A549 (cell line): ENCODE data around the gene PTPN14. TPM values are rescaled to one million over a fixed set of nuclear protein-coding genes. Genes with fewer than 3 reads are reported as not detected.

ENCODE experiments used
- ATAC-seq, 2 experiments: fragments of 200-7000 bp in 1 of 2; fragments of >200 bp in 1 of 2; cut with Nextera tagmentation in 1 of 2; cut with Tn5 transposase in 1 of 2; 3 replicates each; pipeline versions ENCODE4 v1.8.0 to v1.9.1; 2018 to 2020; ENCODE audit warnings: mild to moderate bottlenecking in 1 of 2, moderate library complexity in 1 of 2
- CTCF ChIA-PET: fragments of 300-600 bp; sonication (Branson Sonifier 250); formaldehyde crosslinking; extraction: SDS; loops from one replicate; lab custom pipeline; 2021; ENCODE audit warnings: antibody characterized with exemption, inconsistent platforms; lab: Yijun Ruan, JAX
- POLR2A ChIA-PET: fragments of 350-600 bp; formaldehyde crosslinking; extraction: SDS; loops from one replicate; lab custom pipeline; 2021; ENCODE audit warnings: antibody characterized with exemption, inconsistent platforms; lab: Yijun Ruan, JAX
- DNase-seq, 2 experiments: peaks; one replicate each; pipeline versions ENCODE4 v3.0.0 to v3.0.0-alpha.2; 2011 to 2016; ENCODE audit warnings: low read depth in 1 of 2, low spot score in 1 of 2
- FAIRE-seq: peaks from 2 replicates; lab custom pipeline; 2011; peaks lifted over from hg19 to GRCh38; lab: Jason Lieb, UNC
- H3K27ac ChIP-seq, 2 experiments: fragments of >200 bp; sonication (Bioruptor Twin); formaldehyde crosslinking; 3 replicates each; pipeline ENCODE4 v1.5.1; 2016 to 2017
- H3K4me1 ChIP-seq: fragments of >200 bp; sonication (Bioruptor Twin); formaldehyde crosslinking; 3 replicates; pipeline ENCODE4 v1.6.1; 2016
- H3K4me2 ChIP-seq: fragments of >200 bp; sonication (Bioruptor Twin); formaldehyde crosslinking; 3 replicates; pipeline ENCODE4 v1.6.1; 2016
- H3K4me3 ChIP-seq: fragments of >200 bp; sonication (Bioruptor Twin); formaldehyde crosslinking; 3 replicates; pipeline ENCODE4 v1.5.1; 2016
- H3K9me3 ChIP-seq: fragments of >200 bp; sonication (Bioruptor Twin); formaldehyde crosslinking; 3 replicates; pipeline ENCODE4 v1.6.1; 2016
- CEBPB ChIP-seq, 2 experiments: fragments of >200 bp in 1 of 2; sonication (Bioruptor Twin) in 1 of 2; formaldehyde crosslinking in 1 of 2; IDR thresholded peaks; 2 replicates each; pipeline ENCODE4 v1.6.1; 2012 to 2016
- EHF ChIP-seq: fragments of 250-450 bp; sonication (Bioruptor Pico); IDR thresholded peaks from 2 replicates; pipeline ENCODE4 v1.5.0; 2020; ENCODE audit warnings: mild to moderate bottlenecking
- EP300 ChIP-seq, 2 experiments: fragments of >200 bp; sonication (Bioruptor Twin); formaldehyde crosslinking; IDR thresholded peaks; 2 replicates in 1 of 2; 3 replicates in 1 of 2; pipeline ENCODE4 v1.6.1; 2016 to 2017
- ESRRA ChIP-seq: fragments of 150-350 bp; IDR thresholded peaks from 2 replicates; pipeline ENCODE4 v1.6.1; 2014; ENCODE audit warnings: mild to moderate bottlenecking, low read length, borderline replicate concordance
- FOSL2 ChIP-seq, 2 experiments: fragments of 450-650 bp in 1 of 2; fragments of >200 bp in 1 of 2; sonication (Bioruptor Twin) in 1 of 2; formaldehyde crosslinking; IDR thresholded peaks; 2 replicates each; pipeline versions ENCODE4 v1.5.0 to v1.6.1; 2016 to 2020; ENCODE audit warnings: mild to moderate bottlenecking in 1 of 2, moderate library complexity in 1 of 2
- FOXS1 ChIP-seq: fragments of 250-450 bp; sonication (Bioruptor Pico); IDR thresholded peaks from 2 replicates; pipeline ENCODE4 v1.5.0; 2020; ENCODE audit warnings: mild to moderate bottlenecking, moderate library complexity
- GATA3 ChIP-seq: IDR thresholded peaks from 2 replicates; pipeline ENCODE4 v1.6.1; 2012; ENCODE audit warnings: borderline replicate concordance
- HOXB13 ChIP-seq: fragments of 250-450 bp; sonication (Bioruptor Pico); IDR thresholded peaks from 2 replicates; pipeline ENCODE4 v1.5.0; 2020; ENCODE audit warnings: low read depth, mild to moderate bottlenecking, moderate library complexity
- HOXB5 ChIP-seq: fragments of 250-450 bp; sonication (Bioruptor Pico); IDR thresholded peaks from 2 replicates; pipeline ENCODE4 v1.5.0; 2020; ENCODE audit warnings: mild to moderate bottlenecking, moderate library complexity
- JUN ChIP-seq, 2 experiments: fragments of >200 bp; sonication (Bioruptor Twin); formaldehyde crosslinking; IDR thresholded peaks; 2 replicates in 1 of 2; 3 replicates in 1 of 2; pipeline ENCODE4 v1.6.1; 2016 to 2017
- JUNB ChIP-seq: fragments of >200 bp; sonication (Bioruptor Twin); formaldehyde crosslinking; IDR thresholded peaks from 2 replicates; pipeline ENCODE4 v1.6.1; 2016
- KDM1A ChIP-seq: fragments of 200-600 bp; sonication (generic); IDR thresholded peaks from 2 replicates; pipeline ENCODE4 v1.6.1; 2016; ENCODE audit warnings: low read depth, mild to moderate bottlenecking
- MAZ ChIP-seq: fragments of 150-350 bp; IDR thresholded peaks from 2 replicates; pipeline ENCODE4 v1.6.1; 2014; ENCODE audit warnings: antibody characterized with exemption, low read depth, low read length, borderline replicate concordance
- MYC ChIP-seq: IDR thresholded peaks from 2 replicates; pipeline ENCODE4 v1.6.1; 2012; ENCODE audit warnings: mild to moderate bottlenecking, inconsistent platforms, low read length, improper control_type of control experiment, borderline replicate concordance
- PHF8 ChIP-seq: fragments of 200-600 bp; sonication (generic); IDR thresholded peaks from 2 replicates; pipeline ENCODE4 v1.6.1; 2016; ENCODE audit warnings: low read depth, mild to moderate bottlenecking, antibody characterized with exemption, moderate library complexity, borderline replicate concordance
- POLR2A ChIP-seq: IDR thresholded peaks from 2 replicates; pipeline ENCODE4 v1.6.1; 2012; ENCODE audit warnings: mild to moderate bottlenecking, low read length
- POLR2AphosphoS2 ChIP-seq: conservative IDR thresholded peaks from 2 replicates; pipeline ENCODE4 v1.6.1; 2012; ENCODE audit warnings: low read length, improper control_type of control experiment, inconsistent platforms
- RARB ChIP-seq: fragments of 250-450 bp; sonication (Bioruptor Pico); IDR thresholded peaks from 2 replicates; pipeline ENCODE4 v1.8.0; 2021; ENCODE audit warnings: mild to moderate bottlenecking, moderate library complexity
- ZC3H11A ChIP-seq: fragments of 450-650 bp; IDR thresholded peaks from 2 replicates; pipeline ENCODE4 v1.6.1; 2014; ENCODE audit warnings: antibody characterized with exemption, mild to moderate bottlenecking
- ZNF302 ChIP-seq: fragments of 250-450 bp; sonication (Bioruptor Pico); IDR thresholded peaks from 2 replicates; pipeline ENCODE4 v1.9.0; 2021; ENCODE audit warnings: inconsistent platforms, mild to moderate bottlenecking, moderate library complexity
- WGBS: methylation state at CpG from one replicate; pipeline ENCODE4 v1.1.6; 2017; ENCODE audit errors: missing lambda C conversion rate; 5-methylcytosine and 5-hydroxymethylcytosine counted together
- polyA plus RNA-seq, 4 experiments: library from polyadenylated mRNA; depleted of rRNA in 3 of 4; stranded (reverse); fragments of >200 nt; fragmentation: RNase III in 1 of 4; extraction: RNeasy Plus Mini Kit Qiagen cat#74134 plus additional on column Dnase treatment in 1 of 4; gene quantifications; 2 replicates in 3 of 4; 3 replicates in 1 of 4; pipeline ENCODE4 v1.2.3, GENCODE V29; 2011 to 2017
- TF ChIP-seq, protein P1 (sequence below): IDR thresholded peaks from 2 replicates; pipeline ENCODE4 v1.6.1; 2012; ENCODE audit warnings: low read depth, borderline replicate concordance
- TF ChIP-seq, protein P2 (sequence below): fragments of 250-450 bp; sonication (Bioruptor Pico); IDR thresholded peaks from 2 replicates; pipeline ENCODE4 v1.5.0; 2020; ENCODE audit warnings: low read depth, mild to moderate bottlenecking, moderate library complexity
- TF ChIP-seq, protein P3 (sequence below): fragments of >200 bp; sonication (Bioruptor Twin); formaldehyde crosslinking; IDR thresholded peaks from 3 replicates; pipeline ENCODE4 v1.5.1; 2016
- TF ChIP-seq, protein P4 (sequence below): fragments of 150-350 bp; IDR thresholded peaks from 2 replicates; pipeline ENCODE4 v1.6.1; 2014; ENCODE audit warnings: low read depth, mild to moderate bottlenecking, low read length
- TF ChIP-seq, protein P5 (sequence below): fragments of 250-450 bp; sonication (Bioruptor Pico); IDR thresholded peaks from 2 replicates; pipeline ENCODE4 v1.5.0; 2021; ENCODE audit warnings: mild to moderate bottlenecking, moderate library complexity, borderline replicate concordance
- TF ChIP-seq, protein P6 (sequence below): fragments of 450-650 bp; IDR thresholded peaks from 2 replicates; pipeline ENCODE4 v1.6.1; 2014; ENCODE audit warnings: antibody characterized with exemption

The PTPN14 gene
- polyA plus RNA-seq, 2 of the 4 experiments (the other 2 are of a cell fraction) = 9.2 to 10.0 TPM

DNA sequence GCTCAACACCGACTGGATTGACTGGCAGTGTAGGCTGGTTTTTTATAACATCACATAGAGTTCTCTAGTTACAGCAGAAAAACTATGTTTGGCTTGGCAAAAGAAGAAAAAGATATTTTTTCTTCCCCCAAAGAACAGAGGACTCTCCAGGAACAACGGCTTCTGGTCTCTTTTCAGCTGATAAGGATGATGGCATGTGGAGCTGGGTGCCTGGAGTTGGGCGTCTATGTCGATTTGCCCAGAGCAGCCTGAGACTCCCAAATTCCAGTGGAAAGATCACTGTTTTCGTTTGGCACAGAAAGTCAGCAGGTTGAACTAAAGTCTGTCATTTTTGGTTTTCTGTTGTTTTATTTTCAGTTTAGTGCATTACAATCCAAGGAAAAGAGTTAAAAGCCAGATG is 179.3 kb downstream of the PTPN14 start:
- no peak for FAIRE-seq
- TF ChIP-seq PHF8 = no peak
- no peak for TF ChIP-seq EP300 (IDR thresholded peaks at IDR 0.05)
- TF ChIP-seq CEBPB (IDR thresholded peaks at IDR 0.05) = no peak
- no peak for TF ChIP-seq JUN (IDR thresholded peaks at IDR 0.05)
- TF ChIP-seq, protein P1, sequence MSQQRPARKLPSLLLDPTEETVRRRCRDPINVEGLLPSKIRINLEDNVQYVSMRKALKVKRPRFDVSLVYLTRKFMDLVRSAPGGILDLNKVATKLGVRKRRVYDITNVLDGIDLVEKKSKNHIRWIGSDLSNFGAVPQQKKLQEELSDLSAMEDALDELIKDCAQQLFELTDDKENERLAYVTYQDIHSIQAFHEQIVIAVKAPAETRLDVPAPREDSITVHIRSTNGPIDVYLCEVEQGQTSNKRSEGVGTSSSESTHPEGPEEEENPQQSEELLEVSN = no peak
- TF ChIP-seq FOSL2 (IDR thresholded peaks at IDR 0.05) = no peak
- TF ChIP-seq FOSL2 (CRISPR knock-in tag; IDR thresholded peaks at IDR 0.05) = no peak
- no peak for TF ChIP-seq RARB (CRISPR knock-in tag)
- no peak for TF ChIP-seq ZNF302 (CRISPR knock-in tag)
- TF ChIP-seq GATA3 = no peak
- TF ChIP-seq, protein P2, sequence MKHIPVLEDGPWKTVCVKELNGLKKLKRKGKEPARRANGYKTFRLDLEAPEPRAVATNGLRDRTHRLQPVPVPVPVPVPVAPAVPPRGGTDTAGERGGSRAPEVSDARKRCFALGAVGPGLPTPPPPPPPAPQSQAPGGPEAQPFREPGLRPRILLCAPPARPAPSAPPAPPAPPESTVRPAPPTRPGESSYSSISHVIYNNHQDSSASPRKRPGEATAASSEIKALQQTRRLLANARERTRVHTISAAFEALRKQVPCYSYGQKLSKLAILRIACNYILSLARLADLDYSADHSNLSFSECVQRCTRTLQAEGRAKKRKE = no peak
- no peak for TF ChIP-seq EHF (CRISPR knock-in tag)
- no peak for TF ChIP-seq HOXB5
- ATAC-seq = no peak
- ChIA-PET CTCF (interaction anchor here (0.8 to 2.3 kb wide), 6 partner anchors 17 to 217 kb away, joined by 3 to 8 read pairs (median 4); no protein-coding TSS in a partner anchor), POLR2A (no interaction called here)
- Histone ChIP-seq H3K4me2 (no peak overlapping the region), H3K4me3 (no peak overlapping the region), H3K9me3 (no peaks in the 10 kb centered on the region), H3K4me1 (no peaks in the 10 kb centered on the region), H3K27ac (no peak overlapping the region)
- no peak for DNase-seq
- 88% methylated on average over 5 of the region's 5 CpGs for WGBS

DNA sequence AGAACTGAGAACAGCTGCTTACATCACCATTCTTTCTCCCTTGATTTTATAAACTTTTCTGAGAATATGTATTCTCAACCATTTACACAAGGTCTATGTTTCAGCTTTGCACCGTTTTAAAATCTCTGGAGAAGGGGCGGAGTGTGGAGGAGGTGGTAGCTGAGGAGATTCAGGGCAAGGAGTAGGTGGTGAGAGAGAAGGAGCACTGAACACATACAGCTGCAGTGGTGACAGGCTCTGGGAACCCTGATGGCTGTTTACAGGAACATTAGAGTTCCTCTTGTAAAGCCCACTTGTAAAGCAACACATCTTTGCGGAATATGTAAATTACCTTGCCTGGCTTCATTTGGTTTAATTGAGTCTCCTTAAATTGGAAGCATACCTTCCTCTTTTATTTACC is 180.8 kb downstream of the PTPN14 start:
- ChIA-PET POLR2A (no interaction called here), CTCF (interaction anchor here (2.3 kb wide), 1 partner anchor 214 kb away, joined by 8 read pairs; no protein-coding TSS in a partner anchor)
- no peaks in the 10 kb centered on the region for H3K9me3 ChIP-seq
- H3K4me3 ChIP-seq = no peak overlapping the region
- no peak for DNase-seq
- no peak for TF ChIP-seq POLR2A
- no peak for TF ChIP-seq FOXS1 (CRISPR knock-in tag)
- no peak for TF ChIP-seq POLR2AphosphoS2
- TF ChIP-seq ZC3H11A = no peak
- TF ChIP-seq JUNB = no peak
- no peak for TF ChIP-seq JUN (IDR thresholded peaks at IDR 0.05)
- TF ChIP-seq CEBPB (IDR thresholded peaks at IDR 0.05) = no peak
- TF ChIP-seq, protein P3, sequence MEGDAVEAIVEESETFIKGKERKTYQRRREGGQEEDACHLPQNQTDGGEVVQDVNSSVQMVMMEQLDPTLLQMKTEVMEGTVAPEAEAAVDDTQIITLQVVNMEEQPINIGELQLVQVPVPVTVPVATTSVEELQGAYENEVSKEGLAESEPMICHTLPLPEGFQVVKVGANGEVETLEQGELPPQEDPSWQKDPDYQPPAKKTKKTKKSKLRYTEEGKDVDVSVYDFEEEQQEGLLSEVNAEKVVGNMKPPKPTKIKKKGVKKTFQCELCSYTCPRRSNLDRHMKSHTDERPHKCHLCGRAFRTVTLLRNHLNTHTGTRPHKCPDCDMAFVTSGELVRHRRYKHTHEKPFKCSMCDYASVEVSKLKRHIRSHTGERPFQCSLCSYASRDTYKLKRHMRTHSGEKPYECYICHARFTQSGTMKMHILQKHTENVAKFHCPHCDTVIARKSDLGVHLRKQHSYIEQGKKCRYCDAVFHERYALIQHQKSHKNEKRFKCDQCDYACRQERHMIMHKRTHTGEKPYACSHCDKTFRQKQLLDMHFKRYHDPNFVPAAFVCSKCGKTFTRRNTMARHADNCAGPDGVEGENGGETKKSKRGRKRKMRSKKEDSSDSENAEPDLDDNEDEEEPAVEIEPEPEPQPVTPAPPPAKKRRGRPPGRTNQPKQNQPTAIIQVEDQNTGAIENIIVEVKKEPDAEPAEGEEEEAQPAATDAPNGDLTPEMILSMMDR = no peak
- no peak for TF ChIP-seq EP300 (IDR thresholded peaks at IDR 0.05)
- TF ChIP-seq, protein P4, sequence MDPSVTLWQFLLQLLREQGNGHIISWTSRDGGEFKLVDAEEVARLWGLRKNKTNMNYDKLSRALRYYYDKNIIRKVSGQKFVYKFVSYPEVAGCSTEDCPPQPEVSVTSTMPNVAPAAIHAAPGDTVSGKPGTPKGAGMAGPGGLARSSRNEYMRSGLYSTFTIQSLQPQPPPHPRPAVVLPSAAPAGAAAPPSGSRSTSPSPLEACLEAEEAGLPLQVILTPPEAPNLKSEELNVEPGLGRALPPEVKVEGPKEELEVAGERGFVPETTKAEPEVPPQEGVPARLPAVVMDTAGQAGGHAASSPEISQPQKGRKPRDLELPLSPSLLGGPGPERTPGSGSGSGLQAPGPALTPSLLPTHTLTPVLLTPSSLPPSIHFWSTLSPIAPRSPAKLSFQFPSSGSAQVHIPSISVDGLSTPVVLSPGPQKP = no peak
- FAIRE-seq = no peak
- no peak overlapping the region for H3K27ac ChIP-seq
- no peak for ATAC-seq
- WGBS = 93% methylated on average over 3 of the region's 3 CpGs
- H3K4me1 ChIP-seq = no peaks in the 10 kb centered on the region
- H3K4me2 ChIP-seq = no peak overlapping the region

DNA sequence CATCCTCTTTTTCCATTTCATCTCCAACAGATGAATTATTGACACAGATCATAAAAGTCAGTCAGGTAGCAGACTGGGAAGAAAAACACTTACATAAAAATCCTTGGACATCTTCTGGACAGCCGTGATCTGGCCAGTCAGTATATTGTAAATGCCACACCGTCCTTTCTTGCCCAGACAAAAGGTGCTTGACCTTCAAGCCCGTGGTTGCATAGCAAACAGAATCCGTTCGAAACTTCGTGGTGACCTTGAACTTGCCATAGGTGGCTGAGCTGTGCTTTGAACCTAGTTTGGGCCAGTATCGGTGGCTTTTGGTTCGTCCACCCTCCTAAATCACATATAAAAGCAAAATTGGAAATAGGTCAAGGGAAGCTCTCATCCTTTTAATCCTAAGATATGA is 182.0 kb downstream of the PTPN14 start:
- Histone ChIP-seq H3K4me3 (no peak overlapping the region), H3K4me2 (no peak overlapping the region), H3K4me1 (no peaks in the 10 kb centered on the region), H3K27ac (no peak overlapping the region), H3K9me3 (no peaks in the 10 kb centered on the region)
- no peak for FAIRE-seq
- no peak for DNase-seq
- no peak for ATAC-seq
- ChIA-PET POLR2A (no interaction called here), CTCF (interaction anchor here (0.6 to 1.4 kb wide), 4 partner anchors 11 to 215 kb away, joined by 3 to 5 read pairs (median 3); no protein-coding TSS in a partner anchor)
- 86% methylated on average over 8 of the region's 8 CpGs for WGBS
- TF ChIP-seq PHF8 (no peak), HOXB13 (no peak), MYC (no peak), MAZ (no peak), FOXS1 (CRISPR knock-in tag) (no peak), ESRRA (no peak), ZC3H11A (no peak), KDM1A (no peak)
- TF ChIP-seq, protein P5, sequence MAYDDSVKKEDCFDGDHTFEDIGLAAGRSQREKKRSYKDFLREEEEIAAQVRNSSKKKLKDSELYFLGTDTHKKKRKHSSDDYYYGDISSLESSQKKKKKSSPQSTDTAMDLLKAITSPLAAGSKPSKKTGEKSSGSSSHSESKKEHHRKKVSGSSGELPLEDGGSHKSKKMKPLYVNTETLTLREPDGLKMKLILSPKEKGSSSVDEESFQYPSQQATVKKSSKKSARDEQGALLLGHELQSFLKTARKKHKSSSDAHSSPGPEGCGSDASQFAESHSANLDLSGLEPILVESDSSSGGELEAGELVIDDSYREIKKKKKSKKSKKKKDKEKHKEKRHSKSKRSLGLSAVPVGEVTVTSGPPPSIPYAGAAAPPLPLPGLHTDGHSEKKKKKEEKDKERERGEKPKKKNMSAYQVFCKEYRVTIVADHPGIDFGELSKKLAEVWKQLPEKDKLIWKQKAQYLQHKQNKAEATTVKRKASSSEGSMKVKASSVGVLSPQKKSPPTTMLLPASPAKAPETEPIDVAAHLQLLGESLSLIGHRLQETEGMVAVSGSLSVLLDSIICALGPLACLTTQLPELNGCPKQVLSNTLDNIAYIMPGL (CRISPR knock-in tag) = no peak
- TF ChIP-seq, protein P4 = no peak
- TF ChIP-seq, protein P6, sequence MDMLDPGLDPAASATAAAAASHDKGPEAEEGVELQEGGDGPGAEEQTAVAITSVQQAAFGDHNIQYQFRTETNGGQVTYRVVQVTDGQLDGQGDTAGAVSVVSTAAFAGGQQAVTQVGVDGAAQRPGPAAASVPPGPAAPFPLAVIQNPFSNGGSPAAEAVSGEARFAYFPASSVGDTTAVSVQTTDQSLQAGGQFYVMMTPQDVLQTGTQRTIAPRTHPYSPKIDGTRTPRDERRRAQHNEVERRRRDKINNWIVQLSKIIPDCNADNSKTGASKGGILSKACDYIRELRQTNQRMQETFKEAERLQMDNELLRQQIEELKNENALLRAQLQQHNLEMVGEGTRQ = no peak
